ENCODE results near the gene IQCH.
"Not testable (repeated sequence)": the region's sequence is repeated elsewhere in the genome, so short reads cannot be mapped to it uniquely, and the experiment has no call there.

Gene IQCH

GRCh38 chr15:67359431-67360079 is 105.0 kb downstream of the IQCH start:
- DNase-seq = no peak

GRCh38 chr15:67361100-67361499 is 106.5 kb downstream of the IQCH start:
- no peak for DNase-seq

GRCh38 chr15:67363712-67364111 is 109.1 kb downstream of the IQCH start:
- not testable (repeated sequence) for DNase-seq

GRCh38 chr15:67365994-67366393 is 111.4 kb downstream of the IQCH start:
- DNase-seq = no peak

GRCh38 chr15:67366904-67367303 is 112.3 kb downstream of the IQCH start:
- DNase-seq = no peak

- no peak for DNase-seq
These were observed 114.9 kb downstream of the IQCH start for GRCh38 chr15:67369359-67369998.

- DNase-seq = no peak
These were observed 115.8 kb downstream of the IQCH start for GRCh38 chr15:67370206-67370954.

- DNase-seq = no peak
These were observed 118.0 kb downstream of the IQCH start for GRCh38 chr15:67372543-67372942.

- DNase-seq = no peak
These were observed 118.5 kb downstream of the IQCH start for GRCh38 chr15:67372986-67373675.

- DNase-seq = no peak
These were observed 119.4 kb downstream of the IQCH start for GRCh38 chr15:67373971-67374370.

GRCh38 chr15:67379530-67379929 is 124.9 kb downstream of the IQCH start:
- DNase-seq = no peak

- DNase-seq = no peak
These were observed 126.3 kb downstream of the IQCH start for GRCh38 chr15:67380921-67381320.

GRCh38 chr15:67381416-67382045 is 126.9 kb downstream of the IQCH start:
- DNase-seq = no peak

- no peak for DNase-seq
These were observed 128.1 kb downstream of the IQCH start for GRCh38 chr15:67382723-67383122.

- DNase-seq = no peak
These were observed 129.3 kb downstream of the IQCH start for GRCh38 chr15:67383899-67384298.

- DNase-seq = no peak
These were observed 130.2 kb downstream of the IQCH start for GRCh38 chr15:67384761-67385160.

GRCh38 chr15:67385971-67386370 is 131.4 kb downstream of the IQCH start:
- no peak for DNase-seq

- DNase-seq = no peak
These were observed 132.4 kb downstream of the IQCH start for GRCh38 chr15:67386947-67387346.

GRCh38 chr15:67389975-67390374 is 135.4 kb downstream of the IQCH start:
- no peak for DNase-seq

- DNase-seq = no peak
These were observed 140.5 kb downstream of the IQCH start for GRCh38 chr15:67394873-67395639.

GRCh38 chr15:67396114-67396513 is 141.5 kb downstream of the IQCH start:
- DNase-seq = peak in 2 of 14 donors; percentile 5 to 20

GRCh38 chr15:67397139-67397538 is 142.6 kb downstream of the IQCH start:
- no peak for DNase-seq
